IMR-90 (cell line): ENCODE measurements around the gene ZNF780B. TPM values are rescaled to one million over a fixed set of nuclear protein-coding genes. Genes with fewer than 3 reads are reported as not detected.

Experiments
- ATAC-seq: fragments of 200-7000 bp; cut with Tn5 transposase; 2 replicates; pipeline ENCODE4 v1.9.1; 2020; ENCODE audit warnings: low read depth, mild to moderate bottlenecking, moderate library complexity
- BruUV-seq: library from RNA; stranded (reverse); fragments of 400-500 nt; replicated peaks from 2 replicates; lab custom pipeline; 2021; lab: Mats Ljungman, UMichigan
- CTCF ChIA-PET: fragments of 300-600 bp; formaldehyde crosslinking; extraction: SDS; loops from one replicate; lab custom pipeline; 2021; ENCODE audit warnings: antibody characterized with exemption; lab: Yijun Ruan, JAX
- POLR2A ChIA-PET: fragments of 300-600 bp; sonication (Branson Sonifier 250); formaldehyde crosslinking; loops from one replicate; lab custom pipeline; 2022; ENCODE audit warnings: antibody characterized with exemption; ENCODE audit not compliant: unreplicated experiment; lab: Charles Lee
- DNase-seq: peaks from one replicate; pipeline ENCODE4 v3.0.0; 2013
- H2AFZ ChIP-seq: replicated peaks from 2 replicates; pipeline ENCODE3; 2013; ENCODE audit warnings: low read length, mild to moderate bottlenecking; ENCODE audit not compliant: poor library complexity
- H2AK5ac ChIP-seq: 2 replicates; pipeline ENCODE4 v1.6.1; 2013; ENCODE audit warnings: low read depth, low read length, inconsistent platforms
- H2AK9ac ChIP-seq: replicated peaks from 2 replicates; pipeline ENCODE3; 2013; ENCODE audit warnings: mild to moderate bottlenecking, low read depth, low read length, moderate library complexity; ENCODE audit not compliant: poor library complexity
- H2BK120ac ChIP-seq: 2 replicates; pipeline ENCODE4 v1.6.1; 2013; ENCODE audit warnings: low read depth, low read length, inconsistent platforms
- H2BK15ac ChIP-seq: 3 replicates; pipeline ENCODE4 v1.6.1; 2013; ENCODE audit warnings: low read depth, low read length, inconsistent platforms
- H2BK20ac ChIP-seq: 2 replicates; pipeline ENCODE4 v1.6.1; 2013; ENCODE audit warnings: low read depth, mild to moderate bottlenecking, inconsistent platforms, low read length, moderate library complexity
- H2BK5ac ChIP-seq: 2 replicates; pipeline ENCODE4 v1.6.1; 2013; ENCODE audit warnings: mild to moderate bottlenecking, low read depth, low read length, inconsistent platforms; ENCODE audit not compliant: poor library complexity, severe bottlenecking
- H3K14ac ChIP-seq: replicated peaks from 2 replicates; pipeline ENCODE4 v1.6.1; 2013; ENCODE audit warnings: low read depth, low read length, inconsistent platforms
- H3K18ac ChIP-seq: 2 replicates; pipeline ENCODE4 v1.6.1; 2013; ENCODE audit warnings: low read depth, low read length, control low read depth
- H3K23ac ChIP-seq: 2 replicates; pipeline ENCODE4 v1.6.1; 2013; ENCODE audit warnings: low read depth, low read length, inconsistent platforms
- H3K27ac ChIP-seq: 2 replicates; pipeline ENCODE4 v1.5.1; 2013; ENCODE audit warnings: mild to moderate bottlenecking, control low read depth, low read length; ENCODE audit not compliant: insufficient read depth
- H3K27me3 ChIP-seq: 2 replicates; pipeline ENCODE4 v1.6.1; 2013; ENCODE audit warnings: low read length; ENCODE audit not compliant: control insufficient read depth, insufficient read depth
- H3K36me3 ChIP-seq: 2 replicates; pipeline ENCODE4 v1.6.1; 2013; ENCODE audit warnings: low read length, mixed read lengths; ENCODE audit not compliant: control insufficient read depth, insufficient read depth
- H3K4ac ChIP-seq: 2 replicates; pipeline ENCODE4 v1.6.1; 2013; ENCODE audit warnings: low read depth, low read length, inconsistent platforms
- H3K4me1 ChIP-seq: 2 replicates; pipeline ENCODE4 v1.6.1; 2013; ENCODE audit warnings: low read length, mixed read lengths; ENCODE audit not compliant: control insufficient read depth, insufficient read depth
- H3K4me2 ChIP-seq: 2 replicates; pipeline ENCODE4 v1.6.1; 2013; ENCODE audit warnings: low read depth, mild to moderate bottlenecking, control low read depth, low read length, moderate library complexity
- H3K4me3 ChIP-seq: 2 replicates; pipeline ENCODE4 v1.5.1; 2013; ENCODE audit warnings: low read depth, mild to moderate bottlenecking, control low read depth, low read length, moderate library complexity; ENCODE audit not compliant: insufficient read depth
- H3K56ac ChIP-seq: 2 replicates; pipeline ENCODE4 v1.6.1; 2013; ENCODE audit warnings: low read length, inconsistent platforms; ENCODE audit not compliant: insufficient read depth; ENCODE audit errors: extremely low read depth
- H3K79me1 ChIP-seq, 2 experiments: 2 replicates each; pipeline ENCODE4 v1.6.1; 2013; ENCODE audit warnings: low read length in 2 of 2, inconsistent platforms in 1 of 2, low read depth in 1 of 2
- H3K9ac ChIP-seq: 2 replicates; pipeline ENCODE4 v1.6.1; 2013; ENCODE audit warnings: low read depth, low read length, control low read depth
- H3K9me1 ChIP-seq: 2 replicates; pipeline ENCODE4 v1.6.1; 2013; ENCODE audit warnings: low read length, inconsistent platforms; ENCODE audit not compliant: insufficient read depth
- H3K9me3 ChIP-seq: 2 replicates; pipeline ENCODE4 v1.6.1; 2013; ENCODE audit warnings: low read length; ENCODE audit not compliant: control insufficient read depth, insufficient read depth
- H4K20me1 ChIP-seq: 2 replicates; pipeline ENCODE4 v1.6.1; 2013; ENCODE audit warnings: low read length, inconsistent platforms; ENCODE audit not compliant: insufficient read depth
- H4K5ac ChIP-seq: 2 replicates; pipeline ENCODE4 v1.6.1; 2013; ENCODE audit warnings: mild to moderate bottlenecking, low read depth, low read length, control low read depth
- H4K8ac ChIP-seq, 2 experiments: 2 replicates each; pipeline ENCODE4 v1.6.1; 2013; ENCODE audit warnings: low read depth in 2 of 2, low read length in 2 of 2, control low read depth in 1 of 2, inconsistent platforms in 1 of 2
- H4K91ac ChIP-seq: 2 replicates; pipeline ENCODE4 v1.6.1; 2013; ENCODE audit warnings: low read depth, low read length, inconsistent platforms; ENCODE audit not compliant: insufficient read depth
- MAFK ChIP-seq: IDR thresholded peaks from 2 replicates; pipeline ENCODE4 v1.6.1; 2012; ENCODE audit warnings: low read depth, low read length, improper control_type of control experiment
- NFE2L2 ChIP-seq: fragments of 150-350 bp; IDR thresholded peaks from 2 replicates; pipeline ENCODE4 v1.6.1; 2016; ENCODE audit warnings: low read depth, mild to moderate bottlenecking, low read length
- POLR2A ChIP-seq: IDR thresholded peaks from 2 replicates; pipeline ENCODE4 v1.6.1; 2012; ENCODE audit warnings: mild to moderate bottlenecking, low read depth, low read length
- WGBS, 2 experiments: methylation state at CpG; one replicate each; pipeline versions ENCODE4 v1.1.5 to v1.1.7; 2013; ENCODE audit warnings: missing lambda C conversion rate in 2 of 2; ENCODE audit not compliant: insufficient read length in 1 of 2; ENCODE audit errors: extremely low coverage in 2 of 2; 5-methylcytosine and 5-hydroxymethylcytosine counted together
- dilution Hi-C: fragments of 300-500 bp; cut with HindIII; formaldehyde crosslinking; loops from one replicate; pipeline ENCODE4 v1.14.3; 2018; ENCODE audit warnings: low sequenced_read_pairs; ENCODE audit not compliant: unreplicated experiment
- in situ Hi-C: fragments of 300-500 bp; cut with MboI; formaldehyde crosslinking; loops from 3 replicates; pipeline ENCODE4 v1.14.3; 2019; ENCODE audit warnings: low sequenced_read_pairs, inconsistent platforms, mixed read lengths
- intact Hi-C: fragments of 100-400 bp; cut with micrococcal nuclease; formaldehyde crosslinking; loops from 2 replicates; pipeline ENCODE4 v1.10.0; 2022
- polyA plus RNA-seq, 3 experiments: library from polyadenylated mRNA; depleted of rRNA; stranded (reverse); fragments of >200 nt; gene quantifications; 2 replicates each; pipeline ENCODE4 v1.2.3, GENCODE V29; 2012; ENCODE audit warnings: low replicate concordance in 1 of 3
- total RNA-seq: library from RNA; depleted of rRNA; stranded (reverse); fragments of >200 nt; gene quantifications from 2 replicates; pipeline ENCODE4 v1.2.3, GENCODE V29; 2012

ZNF780B gene
- total and polyA plus RNA-seq, 2 of the 4 experiments (the other 2 are of a cell fraction): 3.7 to 19.9 TPM

GRCh38 chr19:39994361-39994760 is 61.7 kb downstream of the ZNF780B start (continued):
- no peak for TF ChIP-seq NFE2L2

- H2BK20ac ChIP-seq: no peak overlapping the region
- intact Hi-C loops (no loop called here), in situ Hi-C loops (no loop called here), dilution Hi-C loops (no loop called here)
- peaks cover 19 to 41% of the 10 kb centered on the region in 2 experiments for H3K79me1 ChIP-seq
- H3K9ac ChIP-seq: no peak overlapping the region
- no TSS peak for BruUV-seq
- H3K14ac ChIP-seq: no peak overlapping the region
- no peak overlapping the region for H4K91ac ChIP-seq
- H2BK15ac ChIP-seq: no peak overlapping the region
- TF ChIP-seq MAFK: no peak
- TF ChIP-seq POLR2A: no peak
- H2AFZ ChIP-seq: no peak overlapping the region
- no peak overlapping the region for H3K4ac ChIP-seq
- no peak overlapping the region for H4K5ac ChIP-seq
- ChIA-PET CTCF (no interaction called here), POLR2A (no interaction called here)
- no peak overlapping the region for H3K18ac ChIP-seq
- H3K36me3 ChIP-seq: no peaks in the 10 kb centered on the region; the same call in 1 of the 2 replicates
- WGBS, 2 experiments: no CpG with 5 or more reads among the region's 1 CpG
- ATAC-seq (no peak), DNase-seq (no peak)
- H3K4me1 ChIP-seq: peaks cover 5% of the 10 kb centered on the region
- no peak overlapping the region for H2AK9ac ChIP-seq
- H4K20me1 ChIP-seq: no peaks in the 10 kb centered on the region
- H3K9me1 ChIP-seq: no peaks in the 10 kb centered on the region; the same call in 1 of the 2 replicates
- no peak overlapping the region for H2BK120ac ChIP-seq
- H2AK5ac ChIP-seq: no peak overlapping the region
- H3K4me2 ChIP-seq: no peak overlapping the region
- H3K27ac ChIP-seq: no peak overlapping the region
- no peak overlapping the region for H3K23ac ChIP-seq
- H4K8ac ChIP-seq: no peak overlapping the region
- no peak overlapping the region for H2BK5ac ChIP-seq
- H3K27me3 ChIP-seq: no peaks in the 10 kb centered on the region
- H3K4me3 ChIP-seq: no peak overlapping the region
- no peaks in the 10 kb centered on the region; the same call in 1 of the 2 replicates for H3K9me3 ChIP-seq
- no peak overlapping the region for H3K56ac ChIP-seq
Measured at GRCh38 chr19:39993605-39994004, 62.4 kb downstream of the ZNF780B start.
